ENCODE results near the gene TNFSF15. TPM values are rescaled to one million over a fixed set of nuclear protein-coding genes. Genes with fewer than 3 reads are reported as not detected.

The TNFSF15 gene
- total RNA-seq, 1 donor from 2014 or later = not detected

GRCh38 chr9:114844766-114845165 lies 38.9 kb upstream of the TNFSF15 start:
- peak; percentile 64 for FAIRE-seq
- H3K4me3 ChIP-seq (ENCODE audit: low read depth, low read length) = no peak overlapping the region
- H3K27me3 ChIP-seq (ENCODE audit: control insufficient read depth, insufficient read depth, low read length) = no peaks in the 10 kb centered on the region
- no peak for TF ChIP-seq CTCF (IDR thresholded peaks at IDR 0.05; ENCODE audit: insufficient read depth, low read length, severe bottlenecking)
- peak; percentile 25 for DNase-seq (ENCODE audit: low read depth)
- H3K36me3 ChIP-seq (ENCODE audit: control insufficient read depth, insufficient read depth, low read length) = no peaks in the 10 kb centered on the region

GRCh38 chr9:114837923-114838322 lies 32.1 kb upstream of the TNFSF15 start:
- TF ChIP-seq CTCF (IDR thresholded peaks at IDR 0.05; ENCODE audit: insufficient read depth, low read length, severe bottlenecking) = no peak
- Histone ChIP-seq H3K27me3 (ENCODE audit: control insufficient read depth, insufficient read depth, low read length) (peaks cover 3% of the 10 kb centered on the region), H3K4me3 (ENCODE audit: low read depth, low read length) (no peak overlapping the region), H3K36me3 (ENCODE audit: control insufficient read depth, insufficient read depth, low read length) (no peaks in the 10 kb centered on the region)
- FAIRE-seq (no peak), DNase-seq (ENCODE audit: low read depth) (peak; percentile 17)

GRCh38 chr9:114836769-114837168 lies 30.9 kb upstream of the TNFSF15 start:
- peaks cover 3% of the 10 kb centered on the region for H3K27me3 ChIP-seq (ENCODE audit: control insufficient read depth, insufficient read depth, low read length)
- TF ChIP-seq CTCF (IDR thresholded peaks at IDR 0.05; ENCODE audit: insufficient read depth, low read length, severe bottlenecking) = no peak
- DNase-seq (ENCODE audit: low read depth) (peak; percentile 20), FAIRE-seq (no peak)
- no peak overlapping the region for H3K4me3 ChIP-seq (ENCODE audit: low read depth, low read length)
- H3K36me3 ChIP-seq (ENCODE audit: control insufficient read depth, insufficient read depth, low read length) = no peaks in the 10 kb centered on the region

GRCh38 chr9:114834386-114834785 lies 28.5 kb upstream of the TNFSF15 start:
- no peak for TF ChIP-seq CTCF (IDR thresholded peaks at IDR 0.05; ENCODE audit: insufficient read depth, low read length, severe bottlenecking)
- no peak for DNase-seq (ENCODE audit: low read depth)
- FAIRE-seq = no peak

GRCh38 chr9:114830546-114830945 lies 24.7 kb upstream of the TNFSF15 start:
- H3K4me3 ChIP-seq (ENCODE audit: low read depth, low read length) = no peak overlapping the region
- DNase-seq (ENCODE audit: low read depth) (no peak), FAIRE-seq (no peak)
- peaks cover 9% of the 10 kb centered on the region for H3K27me3 ChIP-seq (ENCODE audit: control insufficient read depth, insufficient read depth, low read length)
- no peaks in the 10 kb centered on the region for H3K36me3 ChIP-seq (ENCODE audit: control insufficient read depth, insufficient read depth, low read length)
- TF ChIP-seq CTCF (IDR thresholded peaks at IDR 0.05; ENCODE audit: insufficient read depth, low read length, severe bottlenecking) = no peak

More at GRCh38 chr9:114834386-114834785, 28.5 kb upstream of the TNFSF15 start:
- Histone ChIP-seq H3K27me3 (ENCODE audit: control insufficient read depth, insufficient read depth, low read length) (peaks cover 8% of the 10 kb centered on the region), H3K4me3 (ENCODE audit: low read depth, low read length) (no peak overlapping the region), H3K36me3 (ENCODE audit: control insufficient read depth, insufficient read depth, low read length) (no peaks in the 10 kb centered on the region)
